ENCODE measurements around the gene SLX9. TPM values are rescaled to one million over a fixed set of nuclear protein-coding genes. Genes with fewer than 3 reads are reported as not detected.
A peak's percentile ranks its signal among the peaks of the same experiment; 100 is the strongest.

Gene SLX9
- polyA plus RNA-seq, 1 donor (not counting 4 experiments of a cell fraction or from before 2014, with no cell fraction given) = 21.8 TPM

GRCh38 chr21:44962403-44962966, 22.7 kb downstream of the SLX9 start:
- Histone ChIP-seq H3K36me3 (ENCODE audit: control insufficient read depth in 2 of 2, extremely low read depth in 1 of 2, insufficient read depth in 2 of 2, low read length in 2 of 2) (peaks cover 16 to 26% of the 10 kb centered on the region in 2 experiments), H3K79me2 (ENCODE audit: control insufficient read depth, insufficient read depth, low read length) (peaks cover 29% of the 10 kb centered on the region), H3K4me3 (ENCODE audit: control insufficient read depth in 2 of 3, extremely low read depth in 1 of 3, insufficient read depth in 2 of 3, low read depth in 1 of 3, low read length in 3 of 3) (no peak overlapping the region), H3K9me1 (ENCODE audit: control insufficient read depth, extremely low read depth, insufficient read depth, low read length) (no peaks in the 10 kb centered on the region), H2AFZ (ENCODE audit: control insufficient read depth, low read length) (no peak overlapping the region), H3K9me3 (ENCODE audit: control insufficient read depth, low read depth, low read length) (no peaks in the 10 kb centered on the region), H3K4me2 (ENCODE audit: control insufficient read depth, extremely low read depth, insufficient read depth, low read depth, low read length) (no peak overlapping the region), H3K4me1 (ENCODE audit: control insufficient read depth, extremely low read depth, insufficient read depth, low read length) (peaks cover 17% of the 10 kb centered on the region), H3K27ac (ENCODE audit: control insufficient read depth, insufficient read depth, low read length) (no peak overlapping the region), H3K9ac (ENCODE audit: control insufficient read depth, extremely low read depth, insufficient read depth, low read length) (no peak overlapping the region), H3K27me3 (ENCODE audit: control insufficient read depth, extremely low read depth, insufficient read depth, low read length) (no peaks in the 10 kb centered on the region), H4K20me1 (ENCODE audit: control insufficient read depth, extremely low read depth, insufficient read depth, low read length) (peaks cover 1% of the 10 kb centered on the region)
- TF ChIP-seq, protein P1, sequence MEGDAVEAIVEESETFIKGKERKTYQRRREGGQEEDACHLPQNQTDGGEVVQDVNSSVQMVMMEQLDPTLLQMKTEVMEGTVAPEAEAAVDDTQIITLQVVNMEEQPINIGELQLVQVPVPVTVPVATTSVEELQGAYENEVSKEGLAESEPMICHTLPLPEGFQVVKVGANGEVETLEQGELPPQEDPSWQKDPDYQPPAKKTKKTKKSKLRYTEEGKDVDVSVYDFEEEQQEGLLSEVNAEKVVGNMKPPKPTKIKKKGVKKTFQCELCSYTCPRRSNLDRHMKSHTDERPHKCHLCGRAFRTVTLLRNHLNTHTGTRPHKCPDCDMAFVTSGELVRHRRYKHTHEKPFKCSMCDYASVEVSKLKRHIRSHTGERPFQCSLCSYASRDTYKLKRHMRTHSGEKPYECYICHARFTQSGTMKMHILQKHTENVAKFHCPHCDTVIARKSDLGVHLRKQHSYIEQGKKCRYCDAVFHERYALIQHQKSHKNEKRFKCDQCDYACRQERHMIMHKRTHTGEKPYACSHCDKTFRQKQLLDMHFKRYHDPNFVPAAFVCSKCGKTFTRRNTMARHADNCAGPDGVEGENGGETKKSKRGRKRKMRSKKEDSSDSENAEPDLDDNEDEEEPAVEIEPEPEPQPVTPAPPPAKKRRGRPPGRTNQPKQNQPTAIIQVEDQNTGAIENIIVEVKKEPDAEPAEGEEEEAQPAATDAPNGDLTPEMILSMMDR (optimal IDR thresholded peaks at IDR 0.05 in 1 of 3, IDR thresholded peaks at IDR 0.05 in 1 of 3, conservative IDR thresholded peaks at IDR 0.05 in 1 of 3; ENCODE audit: extremely low read depth in 1 of 3, insufficient read depth in 2 of 3, low read length in 3 of 3) = no peak
- TF ChIP-seq EZH2 (IDR thresholded peaks at IDR 0.05; ENCODE audit: low read length) = no peak
- peak; percentile 70 for FAIRE-seq
- no peak for DNase-seq (ENCODE audit: low read depth, low spot score)
- dilution Hi-C loops (cut with MboI; ENCODE audit: extremely low pct_ligation_motif_present, low sequenced_read_pairs) = no loop called here

DNA sequence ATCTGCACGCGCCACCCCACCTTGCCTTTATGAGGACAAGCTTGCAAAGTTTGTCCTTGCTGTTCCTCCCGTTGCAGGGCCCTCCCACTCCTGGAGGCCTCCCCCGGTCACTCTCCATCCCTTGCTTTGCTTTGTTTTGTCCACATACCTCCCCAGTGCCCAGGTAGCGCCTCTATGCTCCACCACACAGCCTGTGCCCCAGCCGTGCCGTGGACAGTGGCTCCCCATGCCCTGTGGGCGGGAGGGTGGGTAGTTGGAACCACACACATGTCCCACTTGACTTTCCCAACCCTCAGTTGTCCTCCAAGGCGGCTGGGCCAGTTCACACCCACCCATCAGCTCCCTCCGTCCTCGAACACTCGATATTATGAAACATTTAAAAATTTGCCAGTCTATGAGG, 24.6 kb downstream of the SLX9 start:
- H3K4me1 ChIP-seq (ENCODE audit: control insufficient read depth, extremely low read depth, insufficient read depth, low read length) = peaks cover 17% of the 10 kb centered on the region
- dilution Hi-C loops (cut with MboI; ENCODE audit: extremely low pct_ligation_motif_present, low sequenced_read_pairs) = no loop called here
- FAIRE-seq = no peak

More for the DNA sequence above, 24.6 kb downstream of the SLX9 start:
- H4K20me1 ChIP-seq (ENCODE audit: control insufficient read depth, extremely low read depth, insufficient read depth, low read length) = no peaks in the 10 kb centered on the region
- peaks cover 13 to 31% of the 10 kb centered on the region in 2 experiments for H3K36me3 ChIP-seq (ENCODE audit: control insufficient read depth in 2 of 2, extremely low read depth in 1 of 2, insufficient read depth in 2 of 2, low read length in 2 of 2)
- H3K4me3 ChIP-seq (ENCODE audit: control insufficient read depth in 2 of 3, extremely low read depth in 1 of 3, insufficient read depth in 2 of 3, low read depth in 1 of 3, low read length in 3 of 3) = no peak overlapping the region
- no peak for TF ChIP-seq EZH2 (IDR thresholded peaks at IDR 0.05; ENCODE audit: low read length)
- TF ChIP-seq, protein P1 (optimal IDR thresholded peaks at IDR 0.05 in 1 of 3, IDR thresholded peaks at IDR 0.05 in 1 of 3, conservative IDR thresholded peaks at IDR 0.05 in 1 of 3; ENCODE audit: extremely low read depth in 1 of 3, insufficient read depth in 2 of 3, low read length in 3 of 3) = no peak
- no peak overlapping the region for H3K4me2 ChIP-seq (ENCODE audit: control insufficient read depth, extremely low read depth, insufficient read depth, low read depth, low read length)
- H3K9me1 ChIP-seq (ENCODE audit: control insufficient read depth, extremely low read depth, insufficient read depth, low read length) = no peaks in the 10 kb centered on the region
- H3K79me2 ChIP-seq (ENCODE audit: control insufficient read depth, insufficient read depth, low read length) = peaks cover 20% of the 10 kb centered on the region
- H3K27ac ChIP-seq (ENCODE audit: control insufficient read depth, insufficient read depth, low read length) = no peak overlapping the region
- H3K27me3 ChIP-seq (ENCODE audit: control insufficient read depth, extremely low read depth, insufficient read depth, low read length) = no peaks in the 10 kb centered on the region
- no peak overlapping the region for H3K9ac ChIP-seq (ENCODE audit: control insufficient read depth, extremely low read depth, insufficient read depth, low read length)
- H3K9me3 ChIP-seq (ENCODE audit: control insufficient read depth, low read depth, low read length) = no peaks in the 10 kb centered on the region
- no peak for DNase-seq (ENCODE audit: low read depth, low spot score)
- no peak overlapping the region for H2AFZ ChIP-seq (ENCODE audit: control insufficient read depth, low read length)

Data from keratinocyte (primary cell).